ENCODE data around the gene NHEJ1. TPM values are rescaled to one million over a fixed set of nuclear protein-coding genes. Genes with fewer than 3 reads are reported as not detected.
A peak's percentile ranks its signal among the peaks of the same experiment; 100 is the strongest.

NHEJ1 gene
- total and polyA plus RNA-seq, 9 of the 15 experiments (the other 6 are each of a cell fraction or from before 2014, with no cell fraction given), result 9.0 to 23.7 (median 13.9) TPM

DNA sequence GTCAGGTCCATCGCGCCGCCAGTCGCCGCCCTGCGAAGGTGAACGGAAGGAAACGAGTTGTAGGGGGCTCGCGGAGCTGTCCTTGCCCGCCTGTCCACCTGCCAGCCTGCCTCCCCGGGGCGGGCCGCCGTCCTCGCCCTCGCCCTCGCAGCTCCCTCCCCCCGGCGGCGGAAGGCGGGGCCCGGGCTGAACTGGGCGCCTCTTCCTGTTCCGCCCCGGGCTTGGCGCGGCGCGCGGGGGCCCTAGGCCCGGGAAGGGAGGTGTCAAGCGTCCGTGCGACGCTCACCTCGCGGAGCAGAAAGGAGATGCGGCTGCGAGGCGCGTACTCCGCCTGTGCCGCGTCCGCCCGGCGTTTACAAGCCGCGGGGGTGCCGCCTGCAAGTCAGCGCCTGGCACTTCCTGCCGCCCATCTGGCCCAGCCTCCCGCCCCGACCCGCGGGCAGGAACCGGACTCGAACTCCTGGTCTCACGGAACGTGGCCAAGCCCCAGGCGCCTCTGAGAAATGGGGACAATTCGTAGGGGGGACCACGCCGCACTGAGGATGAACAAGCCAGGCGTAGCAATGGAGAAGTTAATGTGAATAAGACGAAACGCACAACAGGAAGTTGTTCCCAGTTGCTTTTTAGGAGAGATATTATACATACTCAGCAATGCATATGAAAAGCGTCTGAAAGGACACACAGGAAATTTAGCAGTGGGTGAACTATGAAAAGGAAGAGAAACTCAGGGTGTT lies 16.4 kb upstream of the NHEJ1 start, which contains the start of gene CNPPD1 (continued):
- no peak for TF ChIP-seq ZNF140 (CRISPR knock-in tag; IDR thresholded peaks at IDR 0.05)
- no peak for TF ChIP-seq ZNF586 (CRISPR knock-in tag; conservative IDR thresholded peaks at IDR 0.05)
- TF ChIP-seq RBM22 (IDR thresholded peaks at IDR 0.05; ENCODE audit: low read depth, low read length, poor library complexity, severe bottlenecking), result no peak
- no peak for TF ChIP-seq ARHGAP35 (IDR thresholded peaks at IDR 0.05; ENCODE audit: partially characterized antibody)
- no peak for TF ChIP-seq FOXA1 (IDR thresholded peaks at IDR 0.05; ENCODE audit: borderline replicate concordance)
- TF ChIP-seq FOXJ3 (CRISPR knock-in tag; IDR thresholded peaks at IDR 0.05), result no peak
- TF ChIP-seq, protein P1, sequence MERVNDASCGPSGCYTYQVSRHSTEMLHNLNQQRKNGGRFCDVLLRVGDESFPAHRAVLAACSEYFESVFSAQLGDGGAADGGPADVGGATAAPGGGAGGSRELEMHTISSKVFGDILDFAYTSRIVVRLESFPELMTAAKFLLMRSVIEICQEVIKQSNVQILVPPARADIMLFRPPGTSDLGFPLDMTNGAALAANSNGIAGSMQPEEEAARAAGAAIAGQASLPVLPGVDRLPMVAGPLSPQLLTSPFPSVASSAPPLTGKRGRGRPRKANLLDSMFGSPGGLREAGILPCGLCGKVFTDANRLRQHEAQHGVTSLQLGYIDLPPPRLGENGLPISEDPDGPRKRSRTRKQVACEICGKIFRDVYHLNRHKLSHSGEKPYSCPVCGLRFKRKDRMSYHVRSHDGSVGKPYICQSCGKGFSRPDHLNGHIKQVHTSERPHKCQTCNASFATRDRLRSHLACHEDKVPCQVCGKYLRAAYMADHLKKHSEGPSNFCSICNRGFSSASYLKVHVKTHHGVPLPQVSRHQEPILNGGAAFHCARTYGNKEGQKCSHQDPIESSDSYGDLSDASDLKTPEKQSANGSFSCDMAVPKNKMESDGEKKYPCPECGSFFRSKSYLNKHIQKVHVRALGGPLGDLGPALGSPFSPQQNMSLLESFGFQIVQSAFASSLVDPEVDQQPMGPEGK (CRISPR knock-in tag; IDR thresholded peaks at IDR 0.05; ENCODE audit: borderline replicate concordance), result no peak
- TF ChIP-seq CSDE1 (IDR thresholded peaks at IDR 0.05), result no peak
- peak; percentile 57 for TF ChIP-seq HMGN3 (IDR thresholded peaks at IDR 0.05; ENCODE audit: borderline replicate concordance, extremely low read depth, insufficient read length, low read depth, low read length)
- TF ChIP-seq, protein P2, sequence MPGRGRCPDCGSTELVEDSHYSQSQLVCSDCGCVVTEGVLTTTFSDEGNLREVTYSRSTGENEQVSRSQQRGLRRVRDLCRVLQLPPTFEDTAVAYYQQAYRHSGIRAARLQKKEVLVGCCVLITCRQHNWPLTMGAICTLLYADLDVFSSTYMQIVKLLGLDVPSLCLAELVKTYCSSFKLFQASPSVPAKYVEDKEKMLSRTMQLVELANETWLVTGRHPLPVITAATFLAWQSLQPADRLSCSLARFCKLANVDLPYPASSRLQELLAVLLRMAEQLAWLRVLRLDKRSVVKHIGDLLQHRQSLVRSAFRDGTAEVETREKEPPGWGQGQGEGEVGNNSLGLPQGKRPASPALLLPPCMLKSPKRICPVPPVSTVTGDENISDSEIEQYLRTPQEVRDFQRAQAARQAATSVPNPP (IDR thresholded peaks at IDR 0.05; ENCODE audit: borderline replicate concordance, insufficient read depth, insufficient read length), result no peak
- TF ChIP-seq, protein P3, sequence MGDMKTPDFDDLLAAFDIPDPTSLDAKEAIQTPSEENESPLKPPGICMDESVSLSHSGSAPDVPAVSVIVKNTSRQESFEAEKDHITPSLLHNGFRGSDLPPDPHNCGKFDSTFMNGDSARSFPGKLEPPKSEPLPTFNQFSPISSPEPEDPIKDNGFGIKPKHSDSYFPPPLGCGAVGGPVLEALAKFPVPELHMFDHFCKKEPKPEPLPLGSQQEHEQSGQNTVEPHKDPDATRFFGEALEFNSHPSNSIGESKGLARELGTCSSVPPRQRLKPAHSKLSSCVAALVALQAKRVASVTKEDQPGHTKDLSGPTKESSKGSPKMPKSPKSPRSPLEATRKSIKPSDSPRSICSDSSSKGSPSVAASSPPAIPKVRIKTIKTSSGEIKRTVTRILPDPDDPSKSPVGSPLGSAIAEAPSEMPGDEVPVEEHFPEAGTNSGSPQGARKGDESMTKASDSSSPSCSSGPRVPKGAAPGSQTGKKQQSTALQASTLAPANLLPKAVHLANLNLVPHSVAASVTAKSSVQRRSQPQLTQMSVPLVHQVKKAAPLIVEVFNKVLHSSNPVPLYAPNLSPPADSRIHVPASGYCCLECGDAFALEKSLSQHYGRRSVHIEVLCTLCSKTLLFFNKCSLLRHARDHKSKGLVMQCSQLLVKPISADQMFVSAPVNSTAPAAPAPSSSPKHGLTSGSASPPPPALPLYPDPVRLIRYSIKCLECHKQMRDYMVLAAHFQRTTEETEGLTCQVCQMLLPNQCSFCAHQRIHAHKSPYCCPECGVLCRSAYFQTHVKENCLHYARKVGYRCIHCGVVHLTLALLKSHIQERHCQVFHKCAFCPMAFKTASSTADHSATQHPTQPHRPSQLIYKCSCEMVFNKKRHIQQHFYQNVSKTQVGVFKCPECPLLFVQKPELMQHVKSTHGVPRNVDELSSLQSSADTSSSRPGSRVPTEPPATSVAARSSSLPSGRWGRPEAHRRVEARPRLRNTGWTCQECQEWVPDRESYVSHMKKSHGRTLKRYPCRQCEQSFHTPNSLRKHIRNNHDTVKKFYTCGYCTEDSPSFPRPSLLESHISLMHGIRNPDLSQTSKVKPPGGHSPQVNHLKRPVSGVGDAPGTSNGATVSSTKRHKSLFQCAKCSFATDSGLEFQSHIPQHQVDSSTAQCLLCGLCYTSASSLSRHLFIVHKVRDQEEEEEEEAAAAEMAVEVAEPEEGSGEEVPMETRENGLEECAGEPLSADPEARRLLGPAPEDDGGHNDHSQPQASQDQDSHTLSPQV (IDR thresholded peaks at IDR 0.05), result peak; percentile 85
- peak; percentile 80 for TF ChIP-seq ZNF766 (CRISPR knock-in tag; conservative IDR thresholded peaks at IDR 0.05)
- TF ChIP-seq CREB5 (CRISPR knock-in tag; IDR thresholded peaks at IDR 0.05), result no peak
- TF ChIP-seq ESRRA (IDR thresholded peaks at IDR 0.05; ENCODE audit: borderline replicate concordance, low read depth), result peak; percentile 44; the same call in 1 of the 2 replicates

Measured in K562 (cell line).